Gastrocnemius medialis (tissue), 4 donors: ENCODE data around the gene FAM163B. TPM values are rescaled to one million over a fixed set of nuclear protein-coding genes. Genes with fewer than 3 reads are reported as not detected.

Experiments
- ATAC-seq, 2 donors: fragments of 150-250 bp; one replicate each; pipeline ENCODE4 v1.9.1; 2016
- DNase-seq, 2 donors: peaks; one replicate each; pipeline ENCODE4 v3.0.0-alpha.2; 2019
- H3K27ac ChIP-seq, 4 donors: fragments of 200-600 bp; sonication (generic); 1 replicate in 1 of 4; 2 replicates in 3 of 4; pipeline ENCODE4 v1.5.1; 2016 to 2018; ENCODE audit warnings: mild to moderate bottlenecking in 2 of 4, moderate library complexity in 1 of 4
- H3K27me3 ChIP-seq, 3 donors: fragments of 200-600 bp; sonication (generic) in 2 of 3; 1 replicate in 1 of 3; 2 replicates in 2 of 3; pipeline versions ENCODE4 v1.5.1 to v1.6.0; 2016 to 2019; ENCODE audit warnings: mild to moderate bottlenecking in 1 of 3, moderate library complexity in 1 of 3
- H3K36me3 ChIP-seq, 2 donors: fragments of 200-600 bp; sonication (generic) in 1 of 2; one replicate each; pipeline ENCODE4 v1.5.1; 2017 to 2018
- H3K4me1 ChIP-seq, 2 donors: fragments of 200-600 bp; sonication (generic) in 1 of 2; one replicate each; pipeline ENCODE4 v1.5.1; 2016 to 2017; ENCODE audit warnings: mild to moderate bottlenecking in 2 of 2
- H3K4me3 ChIP-seq, 4 donors: fragments of 200-600 bp; sonication (generic) in 3 of 4; 1 replicate in 1 of 4; 2 replicates in 3 of 4; pipeline ENCODE4 v1.5.1; 2016 to 2019; ENCODE audit warnings: mild to moderate bottlenecking in 2 of 4
- H3K9me3 ChIP-seq, 3 donors: fragments of 200-600 bp; sonication (generic) in 2 of 3; 1 replicate in 1 of 3; 2 replicates in 2 of 3; pipeline ENCODE4 v1.5.1; 2016 to 2019
- POLR2A ChIP-seq, 2 donors: fragments of 450-650 bp; IDR thresholded peaks; one replicate each; pipeline ENCODE4 v1.6.1; 2017; ENCODE audit warnings: antibody characterized with exemption in 2 of 2, mild to moderate bottlenecking in 2 of 2, moderate library complexity in 2 of 2
- in situ Hi-C, 4 donors: fragments of 200-750 bp; cut with MboI; loops; one replicate each; pipeline versions ENCODE4 v1.15.0 to v1.8.0; 2017; ENCODE audit warnings: low sequenced_read_pairs in 4 of 4
- intact Hi-C: fragments of 100-400 bp; cut with DNase I; formaldehyde crosslinking; loops from one replicate; pipeline ENCODE4 v1.15.1; 2023; ENCODE audit warnings: low total_unique reads
- total RNA-seq, 4 donors: library from RNA; depleted of rRNA; stranded (reverse); fragments of >200 nt; gene quantifications; one replicate each; pipeline versions ENCODE4 v1.1.0 to v1.2.3, GENCODE V29; 2016
- TF ChIP-seq, protein P1 (sequence below), 5 experiments: fragments of 450-650 bp in 3 of 5; fragments of 200-600 bp in 2 of 5; sonication (generic) in 2 of 5; IDR thresholded peaks in 4 of 5; conservative IDR thresholded peaks in 1 of 5; 1 replicate in 4 of 5; 2 replicates in 1 of 5; pipeline ENCODE4 v1.5.1; 2016 to 2019; ENCODE audit warnings: antibody characterized with exemption in 5 of 5, mild to moderate bottlenecking in 3 of 5, moderate library complexity in 3 of 5

FAM163B gene
- not detected for total RNA-seq

DNA sequence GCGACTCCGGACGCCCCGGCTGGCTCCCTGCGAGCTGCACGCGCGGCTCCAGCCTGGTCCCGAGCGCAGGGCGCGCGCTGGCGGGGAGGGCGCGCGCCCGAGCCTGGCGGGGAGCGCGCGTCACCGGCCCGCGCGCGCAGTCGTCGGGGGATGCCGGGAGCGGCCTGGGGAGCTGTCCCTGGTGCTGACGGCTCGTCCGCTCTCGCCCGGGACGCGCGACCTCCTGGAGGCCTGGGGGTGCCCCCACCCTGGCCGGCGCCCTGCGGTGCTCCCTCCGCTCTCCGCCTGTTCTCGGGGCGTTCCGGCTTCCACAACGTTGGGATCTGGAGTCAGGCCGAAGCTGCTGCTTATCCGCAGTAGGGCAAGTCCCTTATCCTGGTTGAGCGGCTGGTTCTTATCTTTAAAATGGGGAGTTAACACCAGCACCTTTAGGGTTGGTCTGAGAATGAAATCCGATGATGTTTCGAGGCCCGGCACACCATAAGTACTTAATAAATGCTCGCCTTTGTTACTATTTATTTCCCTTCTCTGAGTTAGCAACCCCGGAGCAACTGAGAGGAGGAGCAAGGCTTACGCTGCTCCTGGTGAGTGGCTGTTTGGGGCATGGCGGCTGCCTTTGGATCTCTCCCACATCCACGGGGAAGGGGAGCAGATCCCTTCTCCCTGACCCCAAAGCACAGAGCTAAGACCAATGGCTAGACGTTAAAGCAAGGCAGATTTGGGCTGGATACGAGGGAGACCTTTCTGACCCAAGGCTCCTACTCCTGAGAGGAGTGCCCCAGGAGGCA is at the start of gene FAM163B:
FAM163B (minus strand) TSS at position 79 of the 788 bp plus-strand sequence. CDS start 29,166 bp downstream, outside the sequence.
- Histone ChIP-seq H3K27me3 (peaks cover 61 to 66% (median 64%) of the 10 kb centered on the region in 3 donors), H3K4me1 (no peaks in the 10 kb centered on the region), H3K27ac (no peak within 1 kb of the TSS), H3K9me3 (no peaks in the 10 kb centered on the region), H3K4me3 (no peak within 1 kb of the TSS), H3K36me3 (no peaks in the 10 kb centered on the region)
- intact Hi-C loops: no loop called here
- ATAC-seq (no peak), DNase-seq (no peak)
- in situ Hi-C loops: no loop called here
- TF ChIP-seq, protein P1, sequence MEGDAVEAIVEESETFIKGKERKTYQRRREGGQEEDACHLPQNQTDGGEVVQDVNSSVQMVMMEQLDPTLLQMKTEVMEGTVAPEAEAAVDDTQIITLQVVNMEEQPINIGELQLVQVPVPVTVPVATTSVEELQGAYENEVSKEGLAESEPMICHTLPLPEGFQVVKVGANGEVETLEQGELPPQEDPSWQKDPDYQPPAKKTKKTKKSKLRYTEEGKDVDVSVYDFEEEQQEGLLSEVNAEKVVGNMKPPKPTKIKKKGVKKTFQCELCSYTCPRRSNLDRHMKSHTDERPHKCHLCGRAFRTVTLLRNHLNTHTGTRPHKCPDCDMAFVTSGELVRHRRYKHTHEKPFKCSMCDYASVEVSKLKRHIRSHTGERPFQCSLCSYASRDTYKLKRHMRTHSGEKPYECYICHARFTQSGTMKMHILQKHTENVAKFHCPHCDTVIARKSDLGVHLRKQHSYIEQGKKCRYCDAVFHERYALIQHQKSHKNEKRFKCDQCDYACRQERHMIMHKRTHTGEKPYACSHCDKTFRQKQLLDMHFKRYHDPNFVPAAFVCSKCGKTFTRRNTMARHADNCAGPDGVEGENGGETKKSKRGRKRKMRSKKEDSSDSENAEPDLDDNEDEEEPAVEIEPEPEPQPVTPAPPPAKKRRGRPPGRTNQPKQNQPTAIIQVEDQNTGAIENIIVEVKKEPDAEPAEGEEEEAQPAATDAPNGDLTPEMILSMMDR (IDR thresholded peaks at IDR 0.05 in 4 of 5, conservative IDR thresholded peaks at IDR 0.05 in 1 of 5): no peak
- no peak for TF ChIP-seq POLR2A (IDR thresholded peaks at IDR 0.05)

DNA sequence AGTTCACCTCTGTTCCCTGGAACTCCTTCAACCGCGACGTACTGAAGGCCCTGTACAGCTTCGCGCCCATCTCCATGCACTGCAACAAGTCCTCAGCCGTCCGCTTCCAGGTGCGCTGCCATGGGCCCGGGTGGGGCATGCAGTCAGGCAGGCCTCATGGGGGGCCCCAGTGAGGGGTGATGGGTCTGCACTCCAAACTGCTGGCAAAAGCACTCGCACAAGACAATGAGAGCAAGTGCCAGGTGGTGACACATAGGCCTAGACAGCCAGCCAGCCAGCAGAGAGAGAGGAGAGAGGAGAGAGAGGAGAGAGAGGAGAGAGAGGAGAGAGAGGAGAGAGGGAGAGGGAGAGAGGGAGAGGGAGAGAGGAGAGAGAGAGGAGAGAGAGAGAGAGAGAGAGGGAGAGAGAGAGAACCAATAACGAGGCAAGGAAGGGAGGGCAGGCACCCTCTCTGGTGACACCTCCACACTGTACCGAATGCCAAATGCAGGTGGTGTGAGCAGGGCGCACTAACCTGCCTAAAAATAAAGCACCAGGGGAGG is 48.0 kb upstream of the FAM163B start:
- in situ Hi-C loops: no loop called here
- H3K27me3 ChIP-seq: peaks cover 44 to 57% (median 51%) of the 10 kb centered on the region in 3 donors
- ATAC-seq: no peak

DNA sequence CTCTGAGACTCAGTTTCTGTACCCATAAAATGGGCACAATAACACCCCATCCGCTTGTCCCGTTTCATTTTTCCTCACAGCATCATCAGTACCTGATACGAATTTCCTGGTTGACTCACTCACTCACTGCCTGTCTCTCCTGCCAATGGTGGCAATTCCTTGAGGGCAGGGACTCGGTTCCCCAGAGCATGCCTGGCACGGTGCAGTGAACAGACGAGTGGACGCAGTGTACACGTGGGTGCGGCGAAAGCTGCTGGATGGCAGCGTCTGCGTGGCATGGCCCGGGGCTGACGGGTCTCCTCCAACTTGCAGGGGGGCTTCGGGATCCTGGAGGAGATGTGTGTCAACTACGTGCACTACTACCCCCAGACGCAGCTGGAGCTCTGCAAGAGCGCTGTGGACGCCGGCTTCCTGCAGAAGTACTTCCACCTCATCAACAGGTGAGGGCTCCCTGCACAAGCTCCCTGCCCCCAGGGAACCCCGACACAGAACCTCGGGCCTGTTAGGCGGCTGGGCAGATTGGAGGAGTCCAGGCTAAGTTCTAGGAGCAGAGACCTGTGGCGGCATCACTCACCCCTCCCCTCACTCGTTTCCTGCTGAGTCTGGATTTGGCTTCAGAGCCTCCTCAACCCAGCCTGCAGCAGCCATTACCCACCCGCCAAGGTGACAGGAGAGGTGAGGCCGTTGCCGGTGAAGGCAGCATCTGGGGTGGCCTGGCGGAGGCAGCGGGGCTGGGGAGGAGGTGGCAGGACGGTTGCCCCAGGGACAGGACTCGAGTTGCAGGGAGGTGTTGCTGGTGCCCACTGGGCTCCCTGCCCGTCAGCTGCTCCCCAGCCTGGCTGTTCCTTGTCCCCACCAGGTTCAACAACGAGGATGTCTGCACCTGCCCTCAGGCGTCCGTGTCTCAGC is 47.3 kb upstream of the FAM163B start:
- DNase-seq (no peak), ATAC-seq (no peak)
- in situ Hi-C loops: no loop called here
- TF ChIP-seq, protein P1 (IDR thresholded peaks at IDR 0.05 in 4 of 5, conservative IDR thresholded peaks at IDR 0.05 in 1 of 5): no peak
- TF ChIP-seq POLR2A (IDR thresholded peaks at IDR 0.05): no peak
- no peaks in the 10 kb centered on the region for H3K9me3 ChIP-seq
- intact Hi-C loops: no loop called here
- H3K27ac ChIP-seq: no peak overlapping the region
- peaks cover 44 to 57% (median 55%) of the 10 kb centered on the region in 3 donors for H3K27me3 ChIP-seq
- H3K4me3 ChIP-seq: no peak overlapping the region
- no peaks in the 10 kb centered on the region for H3K36me3 ChIP-seq
- peaks cover 0 to 6% of the 10 kb centered on the region in 2 donors for H3K4me1 ChIP-seq

More for the DNA sequence above, 48.0 kb upstream of the FAM163B start:
- Histone ChIP-seq H3K9me3 (no peaks in the 10 kb centered on the region), H3K27ac (no peak overlapping the region), H3K4me3 (no peak overlapping the region), H3K36me3 (no peaks in the 10 kb centered on the region), H3K4me1 (peaks cover 0 to 6% of the 10 kb centered on the region in 2 donors)
- TF ChIP-seq, protein P1 (IDR thresholded peaks at IDR 0.05 in 4 of 5, conservative IDR thresholded peaks at IDR 0.05 in 1 of 5): no peak
- intact Hi-C loops: no loop called here
- no peak for DNase-seq

DNA sequence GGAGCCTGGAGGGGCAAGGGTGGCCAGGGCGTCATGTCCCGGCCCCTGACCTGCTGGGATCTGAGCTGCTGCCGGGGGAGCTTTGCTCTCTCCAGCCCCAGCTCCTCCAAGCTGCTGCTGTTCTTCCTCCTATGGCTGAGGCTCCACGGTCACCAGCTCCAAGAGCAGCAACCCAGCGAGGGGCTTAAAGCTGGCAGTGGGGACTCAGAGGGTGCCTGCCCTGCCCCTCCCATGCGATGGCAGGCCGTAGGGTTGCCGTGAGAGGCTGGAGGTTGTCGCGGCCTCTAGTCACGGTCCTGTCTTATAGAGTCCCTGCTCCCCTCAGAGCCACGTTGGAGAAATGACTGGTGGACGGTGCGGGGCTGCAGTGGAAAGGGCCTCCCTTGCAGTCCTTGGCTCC is 46.5 kb upstream of the FAM163B start:
- intact Hi-C loops: no loop called here
- H3K27me3 ChIP-seq: peaks cover 41 to 61% (median 55%) of the 10 kb centered on the region in 3 donors
- peaks cover 0 to 6% of the 10 kb centered on the region in 2 donors for H3K4me1 ChIP-seq
- TF ChIP-seq, protein P1 (IDR thresholded peaks at IDR 0.05 in 4 of 5, conservative IDR thresholded peaks at IDR 0.05 in 1 of 5): no peak
- TF ChIP-seq POLR2A (IDR thresholded peaks at IDR 0.05): no peak
- H3K9me3 ChIP-seq: no peaks in the 10 kb centered on the region
- no peaks in the 10 kb centered on the region for H3K36me3 ChIP-seq
- no peak for ATAC-seq
- no peak overlapping the region for H3K27ac ChIP-seq
- H3K4me3 ChIP-seq: no peak overlapping the region
- in situ Hi-C loops: no loop called here
- no peak for DNase-seq
